Endodermal cell (in vitro differentiated cells): ENCODE results near the gene PIK3CA. TPM values are rescaled to one million over a fixed set of nuclear protein-coding genes. Genes with fewer than 3 reads are reported as not detected.

Experiments used
- DNase-seq: peaks from one replicate; pipeline ENCODE4 v3.0.0-alpha.2; 2017
- H3K27ac ChIP-seq: 2 replicates; pipeline ENCODE4 v1.5.1; 2013; ENCODE audit warnings: mild to moderate bottlenecking, low read depth, low read length, moderate library complexity
- H3K27me3 ChIP-seq: 2 replicates; pipeline ENCODE4 v1.6.1; 2013; ENCODE audit warnings: mild to moderate bottlenecking, low read length, moderate library complexity; ENCODE audit not compliant: insufficient read depth, control insufficient read depth, poor library complexity, severe bottlenecking
- H3K36me3 ChIP-seq: 2 replicates; pipeline ENCODE4 v1.7.0; 2013; ENCODE audit warnings: mild to moderate bottlenecking, low read length, moderate library complexity; ENCODE audit not compliant: control insufficient read depth, insufficient read depth
- H3K4me1 ChIP-seq: one replicate; pipeline ENCODE4 v1.7.0; 2013; ENCODE audit warnings: low read length; ENCODE audit not compliant: control insufficient read depth, insufficient read depth
- H3K4me3 ChIP-seq: 2 replicates; pipeline ENCODE4 v1.5.1; 2013; ENCODE audit warnings: mild to moderate bottlenecking, low read length, moderate library complexity
- H3K9ac ChIP-seq: 2 replicates; pipeline ENCODE4 v1.6.1; 2013; ENCODE audit warnings: mild to moderate bottlenecking, low read length, moderate library complexity; ENCODE audit not compliant: poor library complexity, severe bottlenecking; ENCODE audit errors: extremely low read depth
- H3K9me3 ChIP-seq: 2 replicates; pipeline ENCODE4 v1.6.1; 2013; ENCODE audit warnings: mild to moderate bottlenecking, low read length, moderate library complexity; ENCODE audit not compliant: control insufficient read depth
- H3K27ac Mint-ChIP-seq: 2 replicates; pipeline ENCODE4 v1.8.0; 2020; ENCODE audit warnings: mixed read lengths
- H3K27me3 Mint-ChIP-seq: 2 replicates; pipeline ENCODE4 v1.8.0; 2021; ENCODE audit warnings: mild to moderate bottlenecking, mixed read lengths; ENCODE audit not compliant: insufficient read depth
- H3K36me3 Mint-ChIP-seq: 2 replicates; pipeline ENCODE4 v1.8.0; 2020; ENCODE audit warnings: low read depth, mixed read lengths
- H3K4me1 Mint-ChIP-seq: 2 replicates; pipeline ENCODE4 v1.8.0; 2020; ENCODE audit warnings: mixed read lengths
- H3K4me3 Mint-ChIP-seq: 2 replicates; pipeline ENCODE4 v1.8.0; 2020; ENCODE audit warnings: mild to moderate bottlenecking, moderate library complexity, mixed read lengths
- H3K9me3 Mint-ChIP-seq: 2 replicates; pipeline ENCODE4 v1.8.0; 2020; ENCODE audit warnings: mild to moderate bottlenecking, mixed read lengths
- CTCF ChIP-seq: fragments of 200-600 bp; sonication (generic); conservative IDR thresholded peaks from 2 replicates; pipeline ENCODE4 v1.5.0; 2021; ENCODE audit warnings: antibody characterized with exemption, mild to moderate bottlenecking
- WGBS, 2 experiments: methylation state at CpG; one replicate each; pipeline versions ENCODE4 v1.1.5 to v1.1.7; 2013; ENCODE audit warnings: missing lambda C conversion rate in 2 of 2, mixed read lengths in 1 of 2; ENCODE audit not compliant: insufficient coverage in 1 of 2, insufficient read length in 1 of 2; 5-methylcytosine and 5-hydroxymethylcytosine counted together
- total RNA-seq, 2 donors: library from RNA; stranded (reverse); fragmentation: NEBNext Ultra II Directional in 1 of 2; extraction: Animal tissue kit (Norgen Biotek cat#: 25700) in 1 of 2; gene quantifications; 2 replicates in 1 of 2; 3 replicates in 1 of 2; pipeline ENCODE4 v1.2.1, GENCODE V29; 2021

The PIK3CA gene
- total RNA-seq, 2 donors from 2014 or later, result 21.1 to 22.2 TPM

DNA sequence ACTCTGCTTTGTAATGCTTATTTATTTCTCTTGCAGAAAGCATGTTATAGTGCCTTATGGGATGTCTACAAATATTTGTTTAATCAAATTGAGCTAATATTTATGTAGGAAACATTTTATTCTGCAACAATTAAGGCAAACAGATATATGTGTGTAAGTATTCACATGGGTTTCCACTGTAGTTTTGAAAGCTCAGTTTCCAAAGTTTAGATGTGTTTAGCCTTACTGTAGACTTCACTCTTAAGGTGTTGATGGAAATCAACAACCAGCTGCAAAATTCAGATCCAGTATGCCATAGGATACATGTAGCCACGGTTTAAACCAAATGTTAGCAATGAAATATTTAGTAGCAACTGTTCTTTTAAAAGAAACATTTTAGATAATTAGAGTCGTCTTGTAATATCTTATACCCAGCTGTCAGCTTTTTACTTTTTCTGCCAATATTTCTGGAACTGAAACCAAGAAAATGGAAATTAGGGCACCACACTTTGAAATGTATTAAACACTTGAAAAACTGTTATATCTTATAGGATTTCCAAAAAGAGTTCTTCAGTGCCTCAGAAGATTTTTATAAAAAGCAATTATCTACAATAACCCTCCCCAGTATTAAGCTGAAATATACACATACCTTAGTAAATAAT, 18.5 kb downstream of the PIK3CA start:
- Mint-ChIP-seq H3K27me3 (no peaks in the 10 kb centered on the region), H3K9me3 (peaks cover 6% of the 10 kb centered on the region), H3K4me1 (no peaks in the 10 kb centered on the region), H3K4me3 (no peak overlapping the region), H3K27ac (no peak overlapping the region), H3K36me3 (no peaks in the 10 kb centered on the region)
- no peak for DNase-seq
- WGBS, 2 experiments, result 91 to 100% methylated on average over 1 to 2 of the region's 2 CpGs
- no peak overlapping the region for H3K9ac ChIP-seq
- H3K4me1 ChIP-seq, result no peaks in the 10 kb centered on the region
- TF ChIP-seq CTCF, result no peak
- no peak overlapping the region for H3K27ac ChIP-seq
- no peaks in the 10 kb centered on the region for H3K36me3 ChIP-seq
- no peaks in the 10 kb centered on the region for H3K27me3 ChIP-seq
- no peak overlapping the region for H3K4me3 ChIP-seq
- no peaks in the 10 kb centered on the region for H3K9me3 ChIP-seq

DNA sequence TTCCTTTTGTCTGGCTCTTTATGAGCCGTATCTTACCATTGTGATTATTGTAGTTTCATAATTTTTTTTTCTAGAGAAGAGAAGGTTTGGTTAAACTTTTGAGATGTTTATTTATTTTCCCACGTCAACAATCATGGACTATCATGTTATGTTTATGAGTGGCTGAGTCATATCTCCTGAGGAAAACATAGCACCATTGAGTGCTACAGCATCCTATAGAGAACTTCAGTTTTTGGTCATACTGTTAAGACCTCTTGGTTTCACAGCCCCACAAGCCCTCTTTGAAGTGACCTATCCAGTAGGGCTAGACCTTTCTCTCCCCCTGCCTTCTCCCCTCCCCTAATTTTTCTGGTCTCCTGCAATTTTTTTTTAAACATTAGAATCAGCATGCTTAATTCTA, 20.8 kb downstream of the PIK3CA start:
- DNase-seq, result no peak
- Histone ChIP-seq H3K9me3 (peaks cover 4% of the 10 kb centered on the region), H3K27me3 (no peaks in the 10 kb centered on the region), H3K4me1 (no peaks in the 10 kb centered on the region), H3K27ac (no peak overlapping the region), H3K9ac (no peak overlapping the region), H3K36me3 (no peaks in the 10 kb centered on the region), H3K4me3 (no peak overlapping the region)
- Mint-ChIP-seq H3K27ac (no peak overlapping the region), H3K4me3 (no peak overlapping the region), H3K27me3 (no peaks in the 10 kb centered on the region), H3K36me3 (peaks cover 4% of the 10 kb centered on the region), H3K9me3 (peaks cover 14% of the 10 kb centered on the region), H3K4me1 (no peaks in the 10 kb centered on the region)
- 88% methylated on average over 2 of the region's 2 CpGs; no CpG with 5 or more reads in 1 of the 2 experiments for WGBS, 2 experiments
- TF ChIP-seq CTCF, result no peak

DNA sequence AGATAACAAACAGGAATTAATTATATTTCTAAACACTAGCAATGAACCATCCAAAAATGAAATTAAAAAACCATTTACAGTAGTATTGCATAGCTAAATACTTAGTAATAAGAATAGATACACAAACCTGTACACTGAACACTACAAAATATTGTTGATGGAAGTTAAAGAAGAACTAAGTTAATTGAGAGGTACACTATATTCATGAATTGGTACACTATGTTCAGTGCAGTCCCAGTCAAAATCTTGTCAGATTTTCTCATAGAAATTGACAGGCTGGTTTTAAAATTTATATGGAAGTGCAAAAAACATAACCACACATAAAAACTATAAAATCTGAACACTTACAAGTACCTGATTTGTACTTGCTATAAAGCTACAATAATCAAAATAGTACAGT, 24.4 kb downstream of the PIK3CA start:
- Histone ChIP-seq H3K27me3 (no peaks in the 10 kb centered on the region), H3K9ac (no peak overlapping the region), H3K36me3 (no peaks in the 10 kb centered on the region), H3K4me3 (no peak overlapping the region), H3K9me3 (peaks cover 4% of the 10 kb centered on the region), H3K27ac (no peak overlapping the region), H3K4me1 (no peaks in the 10 kb centered on the region)
- DNase-seq, result no peak
- peaks cover 16% of the 10 kb centered on the region for H3K4me1 Mint-ChIP-seq
- TF ChIP-seq CTCF, result no peak
- H3K36me3 Mint-ChIP-seq, result peaks cover 4% of the 10 kb centered on the region
- no peak overlapping the region for H3K4me3 Mint-ChIP-seq
- no peak overlapping the region for H3K27ac Mint-ChIP-seq
- no peaks in the 10 kb centered on the region for H3K27me3 Mint-ChIP-seq
- H3K9me3 Mint-ChIP-seq, result peaks cover 14% of the 10 kb centered on the region
